ENCODE results near the gene TLR6. TPM values are rescaled to one million over a fixed set of nuclear protein-coding genes. Genes with fewer than 3 reads are reported as not detected.
A peak's percentile ranks its signal among the peaks of the same experiment; 100 is the strongest.

Gene TLR6, protein sequence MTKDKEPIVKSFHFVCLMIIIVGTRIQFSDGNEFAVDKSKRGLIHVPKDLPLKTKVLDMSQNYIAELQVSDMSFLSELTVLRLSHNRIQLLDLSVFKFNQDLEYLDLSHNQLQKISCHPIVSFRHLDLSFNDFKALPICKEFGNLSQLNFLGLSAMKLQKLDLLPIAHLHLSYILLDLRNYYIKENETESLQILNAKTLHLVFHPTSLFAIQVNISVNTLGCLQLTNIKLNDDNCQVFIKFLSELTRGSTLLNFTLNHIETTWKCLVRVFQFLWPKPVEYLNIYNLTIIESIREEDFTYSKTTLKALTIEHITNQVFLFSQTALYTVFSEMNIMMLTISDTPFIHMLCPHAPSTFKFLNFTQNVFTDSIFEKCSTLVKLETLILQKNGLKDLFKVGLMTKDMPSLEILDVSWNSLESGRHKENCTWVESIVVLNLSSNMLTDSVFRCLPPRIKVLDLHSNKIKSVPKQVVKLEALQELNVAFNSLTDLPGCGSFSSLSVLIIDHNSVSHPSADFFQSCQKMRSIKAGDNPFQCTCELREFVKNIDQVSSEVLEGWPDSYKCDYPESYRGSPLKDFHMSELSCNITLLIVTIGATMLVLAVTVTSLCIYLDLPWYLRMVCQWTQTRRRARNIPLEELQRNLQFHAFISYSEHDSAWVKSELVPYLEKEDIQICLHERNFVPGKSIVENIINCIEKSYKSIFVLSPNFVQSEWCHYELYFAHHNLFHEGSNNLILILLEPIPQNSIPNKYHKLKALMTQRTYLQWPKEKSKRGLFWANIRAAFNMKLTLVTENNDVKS
- total RNA-seq (0.11 and 0.12 TPM in 2 replicates), polyA plus RNA-seq (0.29 TPM in 1 of 2 replicates, not detected in the other)

- Histone ChIP-seq H3K4me3 (no peak within 1 kb of the TSS), H3K27me3 (no peaks in the 10 kb centered on the region), H3K4me1 (ENCODE audit: low read depth) (no peaks in the 10 kb centered on the region), H3K9me3 (ENCODE audit: low read depth) (no peaks in the 10 kb centered on the region), H3K36me3 (no peaks in the 10 kb centered on the region), H3K27ac (no peak within 1 kb of the TSS)
- TF ChIP-seq, protein P1, sequence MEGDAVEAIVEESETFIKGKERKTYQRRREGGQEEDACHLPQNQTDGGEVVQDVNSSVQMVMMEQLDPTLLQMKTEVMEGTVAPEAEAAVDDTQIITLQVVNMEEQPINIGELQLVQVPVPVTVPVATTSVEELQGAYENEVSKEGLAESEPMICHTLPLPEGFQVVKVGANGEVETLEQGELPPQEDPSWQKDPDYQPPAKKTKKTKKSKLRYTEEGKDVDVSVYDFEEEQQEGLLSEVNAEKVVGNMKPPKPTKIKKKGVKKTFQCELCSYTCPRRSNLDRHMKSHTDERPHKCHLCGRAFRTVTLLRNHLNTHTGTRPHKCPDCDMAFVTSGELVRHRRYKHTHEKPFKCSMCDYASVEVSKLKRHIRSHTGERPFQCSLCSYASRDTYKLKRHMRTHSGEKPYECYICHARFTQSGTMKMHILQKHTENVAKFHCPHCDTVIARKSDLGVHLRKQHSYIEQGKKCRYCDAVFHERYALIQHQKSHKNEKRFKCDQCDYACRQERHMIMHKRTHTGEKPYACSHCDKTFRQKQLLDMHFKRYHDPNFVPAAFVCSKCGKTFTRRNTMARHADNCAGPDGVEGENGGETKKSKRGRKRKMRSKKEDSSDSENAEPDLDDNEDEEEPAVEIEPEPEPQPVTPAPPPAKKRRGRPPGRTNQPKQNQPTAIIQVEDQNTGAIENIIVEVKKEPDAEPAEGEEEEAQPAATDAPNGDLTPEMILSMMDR (IDR thresholded peaks at IDR 0.05; ENCODE audit: low read depth, low read length): peak; percentile 75
- peak; percentile 66 to 68 for DNase-seq (ENCODE audit: low read depth in 1 of 2, low spot score in 1 of 2)
Measured at GRCh38 chr4:38856524-38857337, at the start of gene TLR6. Gene TLR6, minus strand, starts transcription at chr4:38856817. Its CDS starts 27,344 bp downstream, at chr4:38829473.

GRCh38 chr4:38905652-38906385 is 49.2 kb upstream of the TLR6 start:
- peak in 1 of 2 donors; percentile 30 for DNase-seq (ENCODE audit: low read depth in 1 of 2, low spot score in 1 of 2)
- Histone ChIP-seq H3K27ac (peak overlapping the region; percentile 60), H3K4me3 (no peak overlapping the region), H3K36me3 (peaks cover 10% of the 10 kb centered on the region), H3K27me3 (no peaks in the 10 kb centered on the region), H3K9me3 (ENCODE audit: low read depth) (no peaks in the 10 kb centered on the region), H3K4me1 (ENCODE audit: low read depth) (peaks cover 6% of the 10 kb centered on the region)
- TF ChIP-seq, protein P1 (IDR thresholded peaks at IDR 0.05; ENCODE audit: low read depth, low read length): no peak

GRCh38 chr4:38904682-38905081 is 48.1 kb upstream of the TLR6 start:
- TF ChIP-seq, protein P1 (IDR thresholded peaks at IDR 0.05; ENCODE audit: low read depth, low read length): no peak
- Histone ChIP-seq H3K27me3 (no peaks in the 10 kb centered on the region), H3K4me1 (ENCODE audit: low read depth) (peaks cover 6% of the 10 kb centered on the region), H3K27ac (no peak overlapping the region), H3K4me3 (no peak overlapping the region), H3K36me3 (peaks cover 9% of the 10 kb centered on the region), H3K9me3 (ENCODE audit: low read depth) (no peaks in the 10 kb centered on the region)
- DNase-seq (ENCODE audit: low read depth in 1 of 2, low spot score in 1 of 2): no peak

- TF ChIP-seq, protein P1 (IDR thresholded peaks at IDR 0.05; ENCODE audit: low read depth, low read length): no peak
- peaks cover 4% of the 10 kb centered on the region for H3K36me3 ChIP-seq
- no peaks in the 10 kb centered on the region for H3K9me3 ChIP-seq (ENCODE audit: low read depth)
- peaks cover 6% of the 10 kb centered on the region for H3K4me1 ChIP-seq (ENCODE audit: low read depth)
- H3K27me3 ChIP-seq: no peaks in the 10 kb centered on the region
- DNase-seq (ENCODE audit: low read depth in 1 of 2, low spot score in 1 of 2): peak in 1 of 2 donors; percentile 20
- no peak overlapping the region for H3K4me3 ChIP-seq
- no peak overlapping the region for H3K27ac ChIP-seq
Measured at GRCh38 chr4:38904090-38904666, 47.6 kb upstream of the TLR6 start.
